K562 (cell line): ENCODE results near the gene ITGAV. TPM values are rescaled to one million over a fixed set of nuclear protein-coding genes. Genes with fewer than 3 reads are reported as not detected.

ENCODE experiments used
- ATAC-seq: fragments of 200-7000 bp; cut with Tn5 transposase; 3 replicates; pipeline ENCODE4 v1.9.1; 2020; ENCODE audit warnings: moderate library complexity
- BruUV-seq: library from RNA; stranded (reverse); fragments of 400-500 nt; replicated peaks from 2 replicates; lab custom pipeline; 2021; lab: Mats Ljungman, UMichigan
- CTCF ChIA-PET: fragments of 300-600 bp; formaldehyde crosslinking; extraction: SDS; loops from one replicate; lab custom pipeline; 2021; ENCODE audit warnings: low intra/inter-chr PET ratio; lab: Yijun Ruan, JAX
- POLR2A ChIA-PET: fragments of 300-600, 350-650 bp; sonication (Branson Sonifier 250); formaldehyde crosslinking; extraction: SDS; loops from one replicate; lab custom pipeline; 2021; ENCODE audit warnings: antibody characterized with exemption, inconsistent platforms; lab: Yijun Ruan, JAX
- DNase-seq, 4 experiments: peaks; one replicate each; pipeline versions ENCODE4 v3.0.0 to v3.0.0-alpha.2; 2011 to 2018; ENCODE audit warnings: low spot score in 3 of 4, mixed read lengths in 3 of 4; ENCODE audit errors: extremely low read depth in 1 of 4
- FAIRE-seq: peaks from 2 replicates; lab custom pipeline; 2011; peaks lifted over from hg19 to GRCh38; lab: Jason Lieb, UNC
- H2AFZ ChIP-seq: 2 replicates; pipeline ENCODE4 v1.6.0; 2011; ENCODE audit warnings: low read depth, low read length, control low read depth, inconsistent platforms
- H3K27ac ChIP-seq: fragments of 200-600 bp; 3 replicates; pipeline ENCODE4 v1.8.0; 2011; ENCODE audit warnings: low read depth, mild to moderate bottlenecking, control low read depth, inconsistent platforms, low read length, moderate library complexity, mixed read lengths; ENCODE audit errors: extremely low read depth
- H3K27me3 ChIP-seq, 2 experiments: fragments of 300-600 bp in 1 of 2; 2 replicates in 1 of 2; 3 replicates in 1 of 2; pipeline versions ENCODE4 v1.6.0 to v1.8.0; 2011; ENCODE audit warnings: inconsistent platforms in 2 of 2, low read length in 2 of 2, mild to moderate bottlenecking in 1 of 2, mixed read lengths in 1 of 2, moderate library complexity in 1 of 2; ENCODE audit not compliant: control insufficient read depth in 2 of 2, insufficient read depth in 2 of 2
- H3K36me3 ChIP-seq: fragments of 300-600 bp; 3 replicates; pipeline ENCODE4 v1.8.0; 2011; ENCODE audit warnings: mild to moderate bottlenecking, low read length, inconsistent platforms; ENCODE audit not compliant: control insufficient read depth, insufficient read depth
- H3K4me1 ChIP-seq, 2 experiments: fragments of 200-600 bp in 1 of 2; replicated peaks in 1 of 2; 2 replicates in 1 of 2; 3 replicates in 1 of 2; pipeline versions ENCODE4 v1.5.1 to v1.8.0; 2011; ENCODE audit warnings: inconsistent platforms in 2 of 2, low read length in 2 of 2, mild to moderate bottlenecking in 1 of 2, mixed read lengths in 1 of 2, moderate library complexity in 1 of 2; ENCODE audit not compliant: control insufficient read depth in 2 of 2, insufficient read depth in 2 of 2
- H3K4me2 ChIP-seq: 2 replicates; pipeline ENCODE4 v1.6.1; 2011; ENCODE audit warnings: low read length, control low read depth, inconsistent platforms, mixed read lengths; ENCODE audit not compliant: insufficient read depth
- H3K4me3 ChIP-seq: fragments of 200-600 bp; sonication (generic), shearing (Covaris generic); 2 replicates; pipeline ENCODE4 v1.5.1; 2016; ENCODE audit warnings: control low read depth, inconsistent platforms
- H3K79me2 ChIP-seq: fragments of 200-600 bp; 3 replicates; pipeline ENCODE4 v1.8.0; 2011; ENCODE audit warnings: low read length, inconsistent platforms; ENCODE audit not compliant: control insufficient read depth, insufficient read depth
- H3K9ac ChIP-seq, 2 experiments: 2 replicates each; pipeline versions ENCODE4 v1.6.0 to v1.6.1; 2011; ENCODE audit warnings: low read depth in 2 of 2, low read length in 2 of 2, control low read depth in 1 of 2, inconsistent platforms in 1 of 2, mild to moderate bottlenecking in 1 of 2, mixed read lengths in 1 of 2; ENCODE audit not compliant: insufficient read depth in 1 of 2
- H3K9me1 ChIP-seq: one replicate; pipeline ENCODE4 v1.6.0; 2011; ENCODE audit warnings: inconsistent platforms, mild to moderate bottlenecking, low read length, moderate library complexity; ENCODE audit not compliant: control insufficient read depth, insufficient read depth
- H3K9me3 ChIP-seq: replicated peaks from 2 replicates; pipeline ENCODE4 v1.5.1; 2011; ENCODE audit warnings: low read depth, low read length, inconsistent platforms; ENCODE audit not compliant: control insufficient read depth, insufficient read depth
- H4K20me1 ChIP-seq: replicated peaks from 2 replicates; pipeline ENCODE4 v1.6.1; 2011; ENCODE audit warnings: low read length, inconsistent platforms, mixed read lengths; ENCODE audit not compliant: control insufficient read depth, insufficient read depth
- CBFA2T2 ChIP-seq: fragments of 450-650 bp; conservative IDR thresholded peaks from 2 replicates; pipeline ENCODE4 v1.6.1; 2017; ENCODE audit warnings: mild to moderate bottlenecking
- CBX1 ChIP-seq: sonication (generic); IDR thresholded peaks from 2 replicates; pipeline ENCODE4 v1.6.1; 2016; ENCODE audit warnings: antibody characterized with exemption, low read depth, mild to moderate bottlenecking
- DACH1 ChIP-seq: fragments of 450-650 bp; IDR thresholded peaks from 2 replicates; pipeline ENCODE4 v1.6.1; 2018; ENCODE audit not compliant: partially characterized antibody
- FIP1L1 ChIP-seq: fragments of 200-400 bp; formaldehyde crosslinking; IDR thresholded peaks from 2 replicates; pipeline ENCODE4 v1.6.1; 2018; ENCODE audit warnings: mild to moderate bottlenecking, low read depth, low read length; ENCODE audit not compliant: poor library complexity, severe bottlenecking
- FOS ChIP-seq: IDR thresholded peaks from 3 replicates; pipeline ENCODE4 v1.6.1; 2011; ENCODE audit not compliant: insufficient read length; ENCODE audit errors: extremely low read depth
- HOMEZ ChIP-seq: fragments of 250-450 bp; sonication (Bioruptor Pico); IDR thresholded peaks from 2 replicates; pipeline ENCODE4 v1.4.0; 2020; ENCODE audit warnings: mild to moderate bottlenecking, moderate library complexity
- MLLT1 ChIP-seq, 2 experiments: fragments of 450-650 bp; IDR thresholded peaks; 2 replicates each; pipeline ENCODE4 v1.6.1; 2016
- PRDM10 ChIP-seq: fragments of 450-650 bp; IDR thresholded peaks from 2 replicates; pipeline ENCODE4 v1.6.1; 2018; ENCODE audit not compliant: partially characterized antibody
- USF1 ChIP-seq: sonication (generic); formaldehyde crosslinking; IDR thresholded peaks from 2 replicates; pipeline ENCODE4 v1.9.0; 2022; ENCODE audit warnings: mild to moderate bottlenecking, missing genetic modification reagents
- ZKSCAN3 ChIP-seq: fragments of 250-450 bp; sonication (Bioruptor Pico); IDR thresholded peaks from 2 replicates; pipeline ENCODE4 v1.4.0; 2020
- ZNF239 ChIP-seq: fragments of 250-450 bp; sonication (Bioruptor Pico); IDR thresholded peaks from 2 replicates; pipeline ENCODE4 v1.4.0; 2020; ENCODE audit warnings: mild to moderate bottlenecking
- ZNF507 ChIP-seq: conservative IDR thresholded peaks from 2 replicates; pipeline ENCODE4 v1.6.1; 2017; ENCODE audit warnings: missing genetic modification characterization, missing compliant biosample characterization
- WGBS: fragments of 100-300 bp; shearing (Covaris generic); methylation state at CpG from one replicate; pipeline ENCODE4 v1.1.6; 2016; ENCODE audit warnings: low coverage, mixed read lengths; ENCODE audit not compliant: insufficient coverage; ENCODE audit errors: missing lambda C conversion rate; 5-methylcytosine and 5-hydroxymethylcytosine counted together
- in situ Hi-C: fragments of 300-500 bp; cut with MboI; formaldehyde crosslinking; loops from 4 replicates; pipeline ENCODE4 v1.15.0; 2018; ENCODE audit warnings: inconsistent platforms, mixed read lengths
- intact Hi-C: fragments of 100-400 bp; cut with micrococcal nuclease; formaldehyde crosslinking; loops from 2 replicates; pipeline ENCODE4 v1.14.2; 2022
- polyA plus RNA-seq, 8 experiments: library from polyadenylated mRNA; depleted of rRNA in 4 of 8; stranded (reverse) in 5 of 8; unstranded in 3 of 8; fragments of >200 nt; fragmentation: Nextera tagmentation in 2 of 8; fragmentation: Illumina TruSeq in 1 of 8; extraction: Ambion mirVana in 2 of 8; extraction: Trizol in 1 of 8; gene quantifications; 2 replicates each; pipeline versions ENCODE4 v1.2.1 to v1.2.3, GENCODE V29; 2011 to 2014; ENCODE audit warnings: inconsistent platforms in 1 of 8, missing spikeins in 1 of 8
- total RNA-seq, 7 experiments: library from RNA; depleted of rRNA in 6 of 7; stranded (reverse); fragments of >200 nt in 6 of 7; fragmentation: Illumina TruSeq in 2 of 7; extraction: Trizol in 2 of 7; gene quantifications; 2 replicates each; pipeline versions ENCODE4 v1.2.1 to v1.2.3, GENCODE V29; 2011 to 2021; ENCODE audit warnings: low replicate concordance in 1 of 7

ITGAV gene
- total and polyA plus RNA-seq, 9 of the 15 experiments (the other 6 are each of a cell fraction or from before 2014, with no cell fraction given), result 3.7 to 17.7 (median 10.7) TPM

- TF ChIP-seq USF1 (CRISPR knock-in tag) (no peak), CBX1 (no peak)
- TF ChIP-seq, all 486 proteins: peak for 0
These were observed 105.4 kb downstream of the ITGAV start (continued) for GRCh38 chr2:186695081-186695756.

GRCh38 chr2:186696290-186696689 lies 106.4 kb downstream of the ITGAV start:
- no peak for FAIRE-seq
- 0% methylated on average over 4 of the region's 4 CpGs for WGBS
- TF ChIP-seq ZNF239 (CRISPR knock-in tag), result no peak
- TF ChIP-seq DACH1, result no peak
- no peak for TF ChIP-seq ZKSCAN3 (CRISPR knock-in tag)
- no peak for TF ChIP-seq MLLT1 (IDR thresholded peaks at IDR 0.05)
- no peak for TF ChIP-seq ZNF507
- no peak for TF ChIP-seq PRDM10
- no peak for TF ChIP-seq FIP1L1
- TF ChIP-seq CBFA2T2, result no peak
- no peak for TF ChIP-seq HOMEZ (CRISPR knock-in tag)
- no peak for TF ChIP-seq FOS

More at GRCh38 chr2:186696290-186696689, 106.4 kb downstream of the ITGAV start:
- Histone ChIP-seq H3K4me1 (peaks cover 0 to 11% of the 10 kb centered on the region in 2 experiments; a peak in 2 of 5 replicates), H3K79me2 (no peaks in the 10 kb centered on the region), H3K4me2 (no peak overlapping the region), H2AFZ (no peak overlapping the region), H3K27ac (no peak overlapping the region), H3K9me3 (no peaks in the 10 kb centered on the region), H4K20me1 (no peaks in the 10 kb centered on the region), H3K9me1 (no peaks in the 10 kb centered on the region), H3K27me3 (peaks cover 17 to 26% of the 10 kb centered on the region in 2 experiments), H3K9ac (no peak overlapping the region), H3K4me3 (no peak overlapping the region), H3K36me3 (no peaks in the 10 kb centered on the region)
- CTCF ChIA-PET, result no interaction called here
- POLR2A ChIA-PET, result interaction anchor here (0.6 to 1.0 kb wide), 2 partner anchors 9 to 213 kb away, joined by 3 read pairs; no protein-coding TSS in a partner anchor
- intact Hi-C loops (no loop called here), in situ Hi-C loops (no loop called here)
- DNase-seq (no peak), ATAC-seq (no peak)
- BruUV-seq, result no TSS peak
